ENCODE results near the gene LOXHD1. TPM values are rescaled to one million over a fixed set of nuclear protein-coding genes. Genes with fewer than 3 reads are reported as not detected.

LOXHD1 gene
- total and polyA plus RNA-seq, 10 of the 15 experiments (the other 5 are each of a cell fraction or from before 2014, with no cell fraction given): not detected

DNA sequence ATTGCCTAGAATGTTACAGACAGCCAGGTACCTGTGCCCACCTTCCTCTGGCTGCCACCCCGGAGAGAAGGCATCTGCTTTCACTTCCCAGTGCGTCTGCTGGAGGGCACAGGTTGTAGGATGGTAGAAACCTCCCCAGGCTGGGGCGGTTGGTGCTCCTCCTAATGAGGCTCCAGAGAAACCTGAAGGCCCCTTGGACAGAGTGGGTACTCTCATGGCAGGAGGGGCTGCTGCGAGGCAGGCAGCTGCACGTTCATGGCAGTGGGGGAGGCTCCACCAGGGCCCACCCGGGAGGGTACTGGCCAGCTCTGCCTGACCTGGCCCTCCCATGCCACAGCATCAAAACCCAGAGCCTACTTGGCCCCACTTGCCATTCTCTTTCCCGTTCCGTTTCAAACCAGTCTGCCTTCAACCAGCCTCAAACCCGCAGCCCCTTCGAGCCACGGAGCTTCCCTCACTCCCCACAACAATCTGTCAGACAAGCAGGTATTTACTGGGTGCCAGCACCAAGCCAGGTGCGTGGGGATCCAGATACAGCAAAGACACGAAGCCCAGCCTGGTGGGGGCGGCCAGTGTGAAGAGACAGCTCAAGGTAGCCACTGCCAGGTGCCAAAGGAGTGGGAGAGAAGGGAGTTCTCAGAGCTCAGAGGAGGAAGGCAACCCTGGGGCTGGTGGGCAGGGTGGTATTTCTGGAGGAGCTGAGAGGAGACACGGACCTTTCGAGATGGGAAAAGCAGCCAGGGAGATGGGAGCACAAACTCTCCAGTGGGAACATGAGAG is 229.6 kb downstream of the LOXHD1 start (continued):
- TF ChIP-seq ZNF217 (IDR thresholded peaks at IDR 0.05): no peak
- TF ChIP-seq EZH2 (IDR thresholded peaks at IDR 0.05; ENCODE audit: borderline replicate concordance, control insufficient read depth, low read depth, low read length): no peak
- TF ChIP-seq TBL1XR1 (IDR thresholded peaks at IDR 0.05; ENCODE audit: low read depth, low read length): no peak
- TF ChIP-seq SMC3 (IDR thresholded peaks at IDR 0.05; ENCODE audit: borderline replicate concordance, low read length): no peak
- TF ChIP-seq, protein P1, sequence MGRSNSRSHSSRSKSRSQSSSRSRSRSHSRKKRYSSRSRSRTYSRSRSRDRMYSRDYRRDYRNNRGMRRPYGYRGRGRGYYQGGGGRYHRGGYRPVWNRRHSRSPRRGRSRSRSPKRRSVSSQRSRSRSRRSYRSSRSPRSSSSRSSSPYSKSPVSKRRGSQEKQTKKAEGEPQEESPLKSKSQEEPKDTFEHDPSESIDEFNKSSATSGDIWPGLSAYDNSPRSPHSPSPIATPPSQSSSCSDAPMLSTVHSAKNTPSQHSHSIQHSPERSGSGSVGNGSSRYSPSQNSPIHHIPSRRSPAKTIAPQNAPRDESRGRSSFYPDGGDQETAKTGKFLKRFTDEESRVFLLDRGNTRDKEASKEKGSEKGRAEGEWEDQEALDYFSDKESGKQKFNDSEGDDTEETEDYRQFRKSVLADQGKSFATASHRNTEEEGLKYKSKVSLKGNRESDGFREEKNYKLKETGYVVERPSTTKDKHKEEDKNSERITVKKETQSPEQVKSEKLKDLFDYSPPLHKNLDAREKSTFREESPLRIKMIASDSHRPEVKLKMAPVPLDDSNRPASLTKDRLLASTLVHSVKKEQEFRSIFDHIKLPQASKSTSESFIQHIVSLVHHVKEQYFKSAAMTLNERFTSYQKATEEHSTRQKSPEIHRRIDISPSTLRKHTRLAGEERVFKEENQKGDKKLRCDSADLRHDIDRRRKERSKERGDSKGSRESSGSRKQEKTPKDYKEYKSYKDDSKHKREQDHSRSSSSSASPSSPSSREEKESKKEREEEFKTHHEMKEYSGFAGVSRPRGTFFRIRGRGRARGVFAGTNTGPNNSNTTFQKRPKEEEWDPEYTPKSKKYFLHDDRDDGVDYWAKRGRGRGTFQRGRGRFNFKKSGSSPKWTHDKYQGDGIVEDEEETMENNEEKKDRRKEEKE (IDR thresholded peaks at IDR 0.05): no peak
- no peak for TF ChIP-seq GABPA (IDR thresholded peaks at IDR 0.05; ENCODE audit: low read depth)
- TF ChIP-seq BHLHE40 (IDR thresholded peaks at IDR 0.05; ENCODE audit: borderline replicate concordance in 1 of 2, low read depth in 2 of 2, low read length in 1 of 2): no peak
- TF ChIP-seq ZNF24 (IDR thresholded peaks at IDR 0.05): no peak

Other genes starting within 250 kb of the LOXHD1 start
- 0.17 TPM in 1 of 2 replicates, not detected in the other for gene ST8SIA5, start 99.8 kb upstream of the LOXHD1 start, total RNA-seq (2014; rRNA removed)
- 0.04 and 0.41 TPM in 2 replicates for gene ST8SIA5, start 99.8 kb upstream of the LOXHD1 start, total RNA-seq (2014; rRNA removed; fragmentation: Illumina TruSeq; extraction: Trizol)
- 0.15 and 0.16 TPM in 2 replicates for gene ST8SIA5, start 99.8 kb upstream of the LOXHD1 start, total RNA-seq (2021)
- 0.04 and 0.12 TPM in 2 replicates for gene ST8SIA5, start 99.8 kb upstream of the LOXHD1 start, polyA plus RNA-seq (2011; rRNA removed)
- gene ST8SIA5, start 99.8 kb upstream of the LOXHD1 start, polyA plus RNA-seq (2014; fragmentation: Illumina TruSeq; extraction: Trizol): 0.12 TPM in 1 of 2 replicates, not detected in the other
- gene ST8SIA5, start 99.8 kb upstream of the LOXHD1 start, polyA plus RNA-seq (2014; fragmentation: Nextera tagmentation; extraction: Ambion mirVana): under 1 TPM; 0.02 to 0.04 TPM
- gene ST8SIA5, start 99.8 kb upstream of the LOXHD1 start, polyA plus RNA-seq (2014; rRNA removed): 0.22 and 0.47 TPM in 2 replicates
- gene ST8SIA5, start 99.8 kb upstream of the LOXHD1 start, polyA plus RNA-seq (2016; fragmentation: Nextera tagmentation; extraction: Ambion mirVana): under 1 TPM in 1 of 2 experiments, not detected in 1; 0.32 TPM

Measured in GM12878 (cell line).